Transverse colon (tissue), 4 donors: Measurements from ENCODE around the gene TOM1L2. TPM values are rescaled to one million over a fixed set of nuclear protein-coding genes. Genes with fewer than 3 reads are reported as not detected.
"Not testable (repeated sequence)": the region's sequence is repeated elsewhere in the genome, so short reads cannot be mapped to it uniquely, and the experiment has no call there.

Experiments
- DNase-seq: peaks from one replicate; pipeline ENCODE4 v3.0.0-alpha.2; 2019
- H3K27ac ChIP-seq, 4 donors: fragments of 200-600 bp; sonication (generic); 2 replicates each; pipeline ENCODE4 v1.5.1; 2016 to 2018; ENCODE audit warnings: inconsistent platforms in 4 of 4
- H3K27me3 ChIP-seq: fragments of 200-600 bp; sonication (generic); 2 replicates; pipeline ENCODE4 v1.5.1; 2017; ENCODE audit warnings: inconsistent platforms
- H3K36me3 ChIP-seq, 4 donors: fragments of 200-600 bp; sonication (generic); 2 replicates each; pipeline ENCODE4 v1.5.1; 2017 to 2019; ENCODE audit warnings: inconsistent platforms in 4 of 4
- H3K4me1 ChIP-seq, 4 donors: fragments of 200-600 bp; sonication (generic); 2 replicates each; pipeline ENCODE4 v1.5.1; 2017 to 2020; ENCODE audit warnings: inconsistent platforms in 4 of 4
- H3K4me3 ChIP-seq, 4 donors: fragments of 200-600 bp; sonication (generic); 1 replicate in 1 of 4; 2 replicates in 3 of 4; pipeline versions ENCODE4 v1.5.1 to v1.6.1; 2017 to 2019; ENCODE audit warnings: inconsistent platforms in 4 of 4
- H3K9me3 ChIP-seq, 2 donors: fragments of 200-600 bp; sonication (generic); 2 replicates each; pipeline ENCODE4 v1.5.1; 2017 to 2019; ENCODE audit warnings: inconsistent platforms in 2 of 2
- EP300 ChIP-seq: sonication (generic); formaldehyde crosslinking; IDR thresholded peaks from one replicate; pipeline ENCODE4 v1.6.1; 2017; ENCODE audit warnings: antibody characterized with exemption, low read depth
- POLR2A ChIP-seq: fragments of 450-650 bp; IDR thresholded peaks from one replicate; pipeline ENCODE4 v1.6.1; 2016; ENCODE audit warnings: antibody characterized with exemption, mild to moderate bottlenecking, moderate library complexity
- POLR2AphosphoS5 ChIP-seq, 3 donors: sonication (generic); formaldehyde crosslinking; IDR thresholded peaks; one replicate each; pipeline ENCODE4 v1.6.1; 2016; ENCODE audit warnings: antibody characterized with exemption in 3 of 3
- WGBS, 2 donors: methylation state at CpG; one replicate each; pipeline ENCODE4 v1.1.5; 2018; ENCODE audit warnings: low coverage in 1 of 2; 5-methylcytosine and 5-hydroxymethylcytosine counted together
- in situ Hi-C, 4 donors: fragments of 200-750 bp; cut with MboI; loops; one replicate each; pipeline versions ENCODE4 v1.15.0 to v1.15.1; 2017; ENCODE audit warnings: low sequenced_read_pairs in 3 of 4, low pct_ligation_motif_present in 1 of 4, low pct_unique_long_range_greater_than_20kb in 1 of 4
- intact Hi-C: fragments of 100-400 bp; cut with DNase I; formaldehyde crosslinking; loops from one replicate; pipeline ENCODE4 v1.15.1; 2023; ENCODE audit warnings: low total_unique reads
- total RNA-seq, 4 donors: library from RNA; depleted of rRNA; stranded (reverse); fragments of >200 nt; gene quantifications; one replicate each; pipeline ENCODE4 v1.1.0, GENCODE V29; 2016
- TF ChIP-seq, protein P1 (sequence below), 5 experiments: fragments of 200-600 bp in 3 of 5; fragments of 450-650 bp in 2 of 5; sonication (generic) in 3 of 5; IDR thresholded peaks; 1 replicate in 2 of 5; 2 replicates in 3 of 5; pipeline ENCODE4 v1.5.1; 2016 to 2017; ENCODE audit warnings: antibody characterized with exemption in 5 of 5, inconsistent platforms in 3 of 5, mild to moderate bottlenecking in 2 of 5, moderate library complexity in 1 of 5

TOM1L2 gene
- total RNA-seq, 4 donors from 2014 or later = 65.9 to 178 (median 97.7) TPM

DNA sequence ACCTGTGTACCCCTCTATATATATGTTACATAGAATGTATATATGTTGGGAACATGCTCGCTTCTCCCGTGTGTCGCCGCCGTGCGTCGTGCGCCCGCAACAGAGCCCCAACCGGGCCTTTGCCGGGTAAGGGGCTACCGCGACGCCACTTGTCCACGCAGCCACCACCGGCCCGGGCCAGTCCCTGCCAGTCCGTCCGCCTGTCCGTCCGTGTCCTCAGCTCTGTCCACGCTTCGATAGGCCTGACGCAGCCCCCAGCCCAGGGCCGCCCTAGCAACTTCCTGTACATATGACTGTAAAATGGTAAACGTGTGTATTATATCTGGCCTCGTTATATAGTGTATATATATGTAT is 161.3 kb downstream of the TOM1L2 start:
- intact Hi-C loops = loop anchor here (10.0 kb wide), 1 partner anchor 114 kb away; no protein-coding TSS in a partner anchor
- no peak overlapping the region for H3K4me3 ChIP-seq
- in situ Hi-C loops = no loop called here
- WGBS, 2 donors = 78 to 83% methylated on average over 14 to 27 of the region's 27 CpGs
- peaks cover 3 to 29% (median 17%) of the 10 kb centered on the region in 4 donors for H3K4me1 ChIP-seq
- TF ChIP-seq EP300 (no peak), POLR2AphosphoS5 (IDR thresholded peaks at IDR 0.05) (no peak)
- peaks cover 0 to 23% (median 0%) of the 10 kb centered on the region in 4 donors for H3K36me3 ChIP-seq
- DNase-seq = no peak
- no peaks in the 10 kb centered on the region for H3K9me3 ChIP-seq
- H3K27ac ChIP-seq = peak overlapping the region; percentile 55 to 84 (median 74)
- no peaks in the 10 kb centered on the region for H3K27me3 ChIP-seq

DNA sequence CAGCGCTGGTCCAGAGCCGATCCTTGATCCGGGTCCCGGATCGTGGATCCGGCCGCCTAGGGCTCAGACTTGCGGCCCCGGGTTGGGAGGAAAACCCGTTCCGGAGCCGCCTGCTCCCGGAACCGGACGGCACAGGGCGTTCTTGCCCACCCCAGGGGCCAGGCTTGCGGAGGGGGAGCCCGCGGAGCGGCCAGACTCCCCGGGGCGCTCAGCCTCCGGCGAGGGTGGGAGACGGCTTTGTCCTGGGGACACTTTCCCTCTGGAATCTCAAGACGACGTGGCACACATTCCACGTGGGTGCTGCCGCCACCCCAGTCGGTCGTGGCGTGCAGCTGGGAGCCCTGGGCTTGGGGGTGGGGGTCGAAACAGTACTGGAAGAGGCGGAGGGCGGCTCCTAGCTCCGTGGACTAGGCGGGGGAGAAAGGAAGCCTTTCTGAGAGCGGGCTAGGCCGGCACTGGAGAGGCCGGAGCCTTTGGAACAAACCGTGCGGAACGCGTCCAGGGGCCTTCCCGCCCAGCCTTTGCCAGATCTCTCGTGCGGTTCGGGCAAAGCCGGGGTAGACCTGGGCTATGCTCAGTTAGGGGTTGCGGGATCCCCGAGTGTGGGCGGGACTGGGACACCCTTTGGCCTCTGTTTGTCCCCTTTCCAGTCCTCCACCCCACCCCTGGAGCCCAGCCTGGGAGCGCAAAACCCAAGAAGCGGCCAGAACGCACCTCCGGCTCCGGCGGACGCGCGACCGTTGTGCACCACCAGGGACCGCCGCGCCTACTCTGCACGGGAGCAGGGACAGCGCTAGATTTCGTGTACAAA is 161.9 kb downstream of the TOM1L2 start:
- TF ChIP-seq POLR2A (no peak), POLR2AphosphoS5 (IDR thresholded peaks at IDR 0.05) (peak in 1 of 3 donors; percentile 7)
- TF ChIP-seq, protein P1, sequence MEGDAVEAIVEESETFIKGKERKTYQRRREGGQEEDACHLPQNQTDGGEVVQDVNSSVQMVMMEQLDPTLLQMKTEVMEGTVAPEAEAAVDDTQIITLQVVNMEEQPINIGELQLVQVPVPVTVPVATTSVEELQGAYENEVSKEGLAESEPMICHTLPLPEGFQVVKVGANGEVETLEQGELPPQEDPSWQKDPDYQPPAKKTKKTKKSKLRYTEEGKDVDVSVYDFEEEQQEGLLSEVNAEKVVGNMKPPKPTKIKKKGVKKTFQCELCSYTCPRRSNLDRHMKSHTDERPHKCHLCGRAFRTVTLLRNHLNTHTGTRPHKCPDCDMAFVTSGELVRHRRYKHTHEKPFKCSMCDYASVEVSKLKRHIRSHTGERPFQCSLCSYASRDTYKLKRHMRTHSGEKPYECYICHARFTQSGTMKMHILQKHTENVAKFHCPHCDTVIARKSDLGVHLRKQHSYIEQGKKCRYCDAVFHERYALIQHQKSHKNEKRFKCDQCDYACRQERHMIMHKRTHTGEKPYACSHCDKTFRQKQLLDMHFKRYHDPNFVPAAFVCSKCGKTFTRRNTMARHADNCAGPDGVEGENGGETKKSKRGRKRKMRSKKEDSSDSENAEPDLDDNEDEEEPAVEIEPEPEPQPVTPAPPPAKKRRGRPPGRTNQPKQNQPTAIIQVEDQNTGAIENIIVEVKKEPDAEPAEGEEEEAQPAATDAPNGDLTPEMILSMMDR (IDR thresholded peaks at IDR 0.05) = peak in 1 of 5 experiments; percentile 10
- Histone ChIP-seq H3K36me3 (peaks cover 0 to 23% (median 0%) of the 10 kb centered on the region in 4 donors), H3K4me1 (peaks cover 3 to 29% (median 17%) of the 10 kb centered on the region in 4 donors), H3K4me3 (peak overlapping the region in 2 of 4 donors; percentile 5 to 22), H3K9me3 (no peaks in the 10 kb centered on the region), H3K27me3 (no peaks in the 10 kb centered on the region), H3K27ac (peak overlapping the region; percentile 55 to 84 (median 74))
- 73% methylated on average over 59 of the region's 68 CpGs; no CpG with 5 or more reads in 1 of the 2 donors for WGBS, 2 donors
- intact Hi-C loops (loop anchor here (10.0 kb wide), 1 partner anchor 115 kb away; no protein-coding TSS in a partner anchor), in situ Hi-C loops (no loop called here)
- no peak for DNase-seq

DNA sequence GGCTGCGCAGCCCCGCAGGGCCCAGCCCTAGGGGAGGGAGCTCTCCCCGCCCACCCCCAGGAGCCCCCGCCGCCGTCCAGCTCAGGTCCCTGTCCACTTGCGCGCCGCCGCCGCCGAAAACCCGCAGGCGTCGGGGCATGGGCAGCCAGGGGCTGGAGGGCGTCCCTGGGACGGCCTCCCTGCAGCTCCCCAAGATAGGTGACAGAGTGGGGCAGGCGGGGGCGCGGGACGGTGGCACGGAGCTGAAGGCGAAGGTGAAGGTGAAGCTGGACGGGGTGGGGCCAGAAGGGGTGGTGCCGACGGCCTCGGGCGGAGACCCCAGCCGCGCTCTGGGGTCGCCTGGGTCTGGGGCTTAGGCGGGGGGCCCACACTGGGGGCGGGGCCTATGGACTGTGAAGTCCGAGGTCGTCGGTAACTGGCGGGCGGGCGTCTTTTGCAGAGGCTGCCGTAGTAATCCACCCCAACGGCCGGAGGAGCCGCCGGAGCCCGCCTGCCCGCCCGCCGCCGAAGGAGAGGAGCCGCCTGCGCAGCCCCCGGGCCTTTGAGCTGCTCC is 162.6 kb downstream of the TOM1L2 start:
- Histone ChIP-seq H3K36me3 (peaks cover 0 to 17% (median 0%) of the 10 kb centered on the region in 4 donors), H3K27ac (peak overlapping the region; percentile 55 to 84 (median 74))
- in situ Hi-C loops = loop anchor here in 2 of 4 donors (5.0 to 10.0 kb wide), 2 partner anchors 53 to 55 kb away; no protein-coding TSS in a partner anchor

DNA sequence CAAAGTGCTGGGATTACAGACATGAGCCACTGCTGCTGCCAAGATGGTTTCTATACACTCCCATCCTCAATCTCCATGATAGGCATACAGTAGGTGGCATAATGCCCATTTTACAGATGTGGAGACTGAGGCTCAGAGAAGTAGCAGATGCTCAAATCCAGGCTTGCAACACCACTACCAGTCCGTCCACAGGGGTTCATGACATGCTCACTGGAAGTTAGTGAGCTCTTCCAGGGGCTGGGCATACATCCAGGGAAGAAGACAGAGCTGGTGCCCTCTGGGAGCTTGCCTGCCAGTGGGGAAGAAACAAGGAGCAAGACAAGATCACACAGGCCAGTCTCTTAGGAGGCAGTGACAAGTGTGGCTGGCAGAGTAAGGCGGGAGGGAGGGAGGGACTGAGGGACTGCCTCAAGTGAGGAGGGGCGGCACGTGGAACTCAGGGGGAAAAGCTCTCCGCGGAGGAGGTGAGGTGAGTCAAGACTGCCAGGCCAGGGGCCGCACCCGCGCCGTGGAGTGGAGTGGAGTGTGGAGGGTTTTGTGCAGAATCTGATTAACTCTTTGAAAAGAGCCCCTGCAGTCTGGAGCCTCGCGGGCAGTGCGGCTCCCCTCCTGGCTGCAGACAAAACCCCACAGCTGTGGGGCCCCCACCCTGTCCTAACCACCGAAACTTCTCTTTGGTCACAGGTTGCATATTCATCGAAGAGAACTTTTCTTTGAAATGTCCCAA is 163.3 kb downstream of the TOM1L2 start:
- H3K27ac ChIP-seq = peak overlapping the region in 2 of 4 donors; percentile 68 to 81
- H3K4me1 ChIP-seq = peaks cover 3 to 29% (median 17%) of the 10 kb centered on the region in 4 donors
- intact Hi-C loops (no loop called here), in situ Hi-C loops (loop anchor here in 2 of 4 donors (5.0 to 10.0 kb wide), 2 partner anchors 53 to 56 kb away; no protein-coding TSS in a partner anchor)
- no peak for DNase-seq
- H3K4me3 ChIP-seq = no peak overlapping the region
- H3K36me3 ChIP-seq = peaks cover 0 to 10% (median 0%) of the 10 kb centered on the region in 4 donors
- H3K9me3 ChIP-seq = no peaks in the 10 kb centered on the region
- 74% methylated on average over 15 of the region's 15 CpGs; no CpG with 5 or more reads in 1 of the 2 donors for WGBS, 2 donors
- TF ChIP-seq POLR2A = no peak
- TF ChIP-seq EP300 = no peak
- TF ChIP-seq, protein P1 (IDR thresholded peaks at IDR 0.05) = no peak
- TF ChIP-seq POLR2AphosphoS5 (IDR thresholded peaks at IDR 0.05) = no peak
- H3K27me3 ChIP-seq = no peaks in the 10 kb centered on the region

More for the DNA sequence above, 162.6 kb downstream of the TOM1L2 start:
- no peak for DNase-seq
- peaks cover 3 to 29% (median 17%) of the 10 kb centered on the region in 4 donors for H3K4me1 ChIP-seq
- intact Hi-C loops = loop anchor here (10.0 kb wide), 1 partner anchor 115 kb away; no protein-coding TSS in a partner anchor
- H3K4me3 ChIP-seq = peak overlapping the region in 2 of 4 donors; percentile 5 to 22
- no peaks in the 10 kb centered on the region for H3K9me3 ChIP-seq
- H3K27me3 ChIP-seq = no peaks in the 10 kb centered on the region
- 74% methylated on average over 46 of the region's 52 CpGs; no CpG with 5 or more reads in 1 of the 2 donors for WGBS, 2 donors
- no peak for TF ChIP-seq EP300
- no peak for TF ChIP-seq POLR2A
- TF ChIP-seq POLR2AphosphoS5 (IDR thresholded peaks at IDR 0.05) = no peak
- TF ChIP-seq, protein P1 (IDR thresholded peaks at IDR 0.05) = no peak

DNA sequence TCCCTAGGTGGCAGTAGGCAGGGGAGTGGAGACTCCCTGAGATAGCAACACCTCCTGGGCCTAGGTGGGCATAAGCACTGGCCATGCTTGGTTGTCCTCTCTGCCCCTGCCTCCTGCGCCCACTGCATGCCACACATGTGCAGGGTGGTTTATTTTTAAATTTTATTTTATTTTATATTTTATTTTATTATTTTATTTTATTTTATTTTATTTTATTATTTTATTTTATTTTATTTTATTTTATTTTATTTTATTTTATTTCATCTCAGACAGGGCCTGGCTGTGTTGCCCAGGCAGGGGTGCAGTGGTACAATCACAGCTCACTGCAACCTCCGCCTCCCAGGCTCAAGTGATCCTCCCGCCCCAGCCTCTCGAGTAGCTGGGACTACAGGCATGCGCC is 164.0 kb downstream of the TOM1L2 start:
- whole genome bisulfite sequencing, 2 donors = 95 to 100% methylated on average over 4 to 5 of the region's 5 CpGs
- peaks cover 3 to 29% (median 17%) of the 10 kb centered on the region in 4 donors for H3K4me1 ChIP-seq
- H3K27ac ChIP-seq, H3K27me3 ChIP-seq, DNase-seq, H3K9me3 ChIP-seq, H3K36me3 ChIP-seq, intact Hi-C loops, H3K4me3 ChIP-seq: not testable (repeated sequence)
- in situ Hi-C loops = loop anchor here in 2 of 4 donors (5.0 to 10.0 kb wide), 2 partner anchors 54 to 57 kb away; no protein-coding TSS in a partner anchor
